ENCODE data around the gene RPL34. TPM values are rescaled to one million over a fixed set of nuclear protein-coding genes. Genes with fewer than 3 reads are reported as not detected.

RPL34 gene
- total and polyA plus RNA-seq, 2 of the 4 experiments (the other 2 are of a cell fraction), result 1,435 to 2,037 TPM

- dilution Hi-C loops (cut with HindIII; ENCODE audit: low sequenced_read_pairs, unreplicated experiment), result no loop called here
- Histone ChIP-seq H3K4me1 (ENCODE audit: control insufficient read depth, insufficient read depth, low read length) (no peaks in the 10 kb centered on the region), H4K20me1 (ENCODE audit: insufficient read depth, low read length) (peaks cover 5% of the 10 kb centered on the region; the same call in 1 of the 2 replicates), H4K91ac (ENCODE audit: insufficient read depth, low read depth, low read length) (no peak overlapping the region), H3K9me1 (ENCODE audit: insufficient read depth, low read length) (no peaks in the 10 kb centered on the region), H3K4ac (ENCODE audit: low read depth, low read length) (no peak overlapping the region), H2BK5ac (ENCODE audit: low read depth, low read length, poor library complexity, severe bottlenecking) (no peak overlapping the region), H3K9me3 (ENCODE audit: control insufficient read depth, insufficient read depth, low read length) (no peaks in the 10 kb centered on the region), H2BK20ac (ENCODE audit: low read depth, low read length) (no peak overlapping the region), H2AK5ac (ENCODE audit: low read depth, low read length) (no peak overlapping the region), H2AK9ac (replicated peaks; ENCODE audit: low read depth, low read length, poor library complexity) (no peak overlapping the region), H2BK120ac (ENCODE audit: low read depth, low read length) (no peak overlapping the region), H3K14ac (replicated peaks; ENCODE audit: low read depth, low read length) (no peak overlapping the region), H3K4me2 (ENCODE audit: low read depth, low read length) (no peak overlapping the region), H3K23ac (ENCODE audit: low read depth, low read length) (no peak overlapping the region), H3K9ac (ENCODE audit: low read depth, low read length) (no peak overlapping the region), H2BK15ac (ENCODE audit: low read depth, low read length) (no peak overlapping the region), H2AFZ (replicated peaks; ENCODE audit: low read length, poor library complexity) (no peak overlapping the region), H3K36me3 (ENCODE audit: control insufficient read depth, insufficient read depth, low read length) (peaks cover 24% of the 10 kb centered on the region), H3K4me3 (ENCODE audit: insufficient read depth, low read depth, low read length) (no peak overlapping the region), H3K27ac (ENCODE audit: insufficient read depth, low read length) (no peak overlapping the region), H4K8ac (ENCODE audit: low read depth in 2 of 2, low read length in 2 of 2) (no peak overlapping the region), H3K79me1 (ENCODE audit: low read depth in 1 of 2, low read length in 2 of 2) (peaks cover 12 to 25% of the 10 kb centered on the region in 2 experiments), H3K18ac (ENCODE audit: low read depth, low read length) (no peak overlapping the region), H3K27me3 (ENCODE audit: control insufficient read depth, insufficient read depth, low read length) (no peaks in the 10 kb centered on the region), H3K56ac (ENCODE audit: extremely low read depth, insufficient read depth, low read length) (no peak overlapping the region), H4K5ac (ENCODE audit: low read depth, low read length) (no peak overlapping the region)
- ATAC-seq (ENCODE audit: low read depth) (no peak), DNase-seq (no peak)
- POLR2A ChIA-PET (ENCODE audit: unreplicated experiment), result no interaction called here
- TF ChIP-seq MAZ (IDR thresholded peaks at IDR 0.05; ENCODE audit: borderline replicate concordance, low read depth, low read length), result no peak
- TF ChIP-seq RAD21 (IDR thresholded peaks at IDR 0.05; ENCODE audit: low read length), result no peak
- no peak for TF ChIP-seq POLR2A (IDR thresholded peaks at IDR 0.05; ENCODE audit: low read depth, low read length)
- no peak for TF ChIP-seq RFX5 (IDR thresholded peaks at IDR 0.05; ENCODE audit: low read depth, low read length)
- no peak for TF ChIP-seq NFE2L2 (IDR thresholded peaks at IDR 0.05; ENCODE audit: low read depth, low read length)
- TF ChIP-seq FOS (IDR thresholded peaks at IDR 0.05; ENCODE audit: low read depth, low read length), result no peak
- TF ChIP-seq ELK1 (IDR thresholded peaks at IDR 0.05; ENCODE audit: borderline replicate concordance, low read depth, low read length), result no peak
- TF ChIP-seq BHLHE40 (IDR thresholded peaks at IDR 0.05; ENCODE audit: low read depth, low read length), result no peak
- TF ChIP-seq CHD1 (IDR thresholded peaks at IDR 0.05; ENCODE audit: low read depth, low read length), result no peak
- TF ChIP-seq MAFK (IDR thresholded peaks at IDR 0.05; ENCODE audit: low read depth, low read length), result no peak
- no peak for TF ChIP-seq SMC3 (IDR thresholded peaks at IDR 0.05; ENCODE audit: low read depth, low read length)
- no CpG with 5 or more reads among the region's 3 CpGs for WGBS, 2 experiments (ENCODE audit: extremely low coverage in 2 of 2, insufficient read length in 1 of 2)
- CTCF ChIA-PET, result no interaction called here
- in situ Hi-C loops (cut with MboI; ENCODE audit: low sequenced_read_pairs), result no loop called here
- intact Hi-C loops (cut with micrococcal nuclease), result no loop called here
- BruUV-seq (replicated peaks), result no TSS peak
Measured at GRCh38 chr4:108662629-108663028, 42.3 kb downstream of the RPL34 start.

Measured in IMR-90 (cell line).